Motor neuron (in vitro differentiated cells): ENCODE results near the gene KBTBD8. TPM values are rescaled to one million over a fixed set of nuclear protein-coding genes. Genes with fewer than 3 reads are reported as not detected.

Experiments
- ATAC-seq, 8 experiments: fragments of 200-7000 bp; cut with Tn5 transposase; replicated peaks in 6 of 8; 2 replicates each; pipeline ENCODE4 v1.8.0; 2021; ENCODE audit warnings: mild to moderate bottlenecking in 8 of 8, moderate library complexity in 8 of 8
- H3K27ac ChIP-seq, 2 donors: fragments of 250-450 bp; sonication (Bioruptor Pico); 2 replicates each; pipeline ENCODE4 v1.9.0; 2021; ENCODE audit warnings: antibody characterized with exemption in 2 of 2, mild to moderate bottlenecking in 2 of 2, moderate library complexity in 1 of 2
- H3K4me1 ChIP-seq, 2 donors: fragments of 250-450 bp; sonication (Bioruptor Pico); replicated peaks in 1 of 2; 2 replicates each; pipeline ENCODE4 v1.6.1; 2021; ENCODE audit warnings: antibody characterized with exemption in 2 of 2, mild to moderate bottlenecking in 2 of 2, moderate library complexity in 1 of 2
- H3K4me3 ChIP-seq, 5 donors: fragments of 250-450 bp; sonication (Bioruptor Pico); 2 replicates each; pipeline ENCODE4 v1.9.0; 2021; ENCODE audit warnings: antibody characterized with exemption in 5 of 5, mild to moderate bottlenecking in 5 of 5, moderate library complexity in 4 of 5
- WGBS, 10 experiments: fragments of 450-650 bp; shearing (Covaris generic); methylation state at CpG; one replicate each; pipeline ENCODE4 v1.0.0; 2022; 5-methylcytosine and 5-hydroxymethylcytosine counted together
- in situ Hi-C, 9 experiments: fragments of 400-800 bp; cut with MboI; loops; one replicate each; pipeline ENCODE4 v1.15.0; 2021; ENCODE audit warnings: low sequenced_read_pairs in 9 of 9, low pct_unique_long_range_greater_than_20kb in 2 of 9; ENCODE audit not compliant: unreplicated experiment in 9 of 9
- total RNA-seq, 8 experiments: library from RNA; unstranded; fragments of 300-600 nt; gene quantifications; 2 replicates each; pipeline versions ENCODE4 v1.2.3 to v1.2.4, GENCODE V29; 2022

The KBTBD8 gene
- total RNA-seq, 8 experiments from 2014 or later: 5.0 to 32.8 (median 8.2) TPM

- Histone ChIP-seq H3K4me1 (peaks cover 9 to 10% of the 10 kb centered on the region in 2 donors), H3K4me3 (no peak overlapping the region), H3K27ac (no peak overlapping the region)
- ATAC-seq: no peak
- in situ Hi-C loops: no loop called here
- WGBS, 10 experiments: 24 to 99% (median 85%) methylated on average over 2 to 5 of the region's 5 CpGs; no CpG with 5 or more reads in 1 of the 10 experiments
Observed at GRCh38 chr3:67028001-67028784, 30.1 kb downstream of the KBTBD8 start.

- in situ Hi-C loops: no loop called here
- peaks cover 9 to 10% of the 10 kb centered on the region in 2 donors for H3K4me1 ChIP-seq
- 16 to 100% (median 57%) methylated on average over 1 to 3 of the region's 3 CpGs; no CpG with 5 or more reads in 1 of the 10 experiments for WGBS, 10 experiments
- H3K27ac ChIP-seq: no peak overlapping the region
- ATAC-seq: no peak
- no peak overlapping the region for H3K4me3 ChIP-seq
Observed at GRCh38 chr3:67030785-67031740, 33.0 kb downstream of the KBTBD8 start.

GRCh38 chr3:67031986-67032385 lies 33.9 kb downstream of the KBTBD8 start:
- ATAC-seq: peak in 1 of 8 experiments; percentile 20
- in situ Hi-C loops: no loop called here
- H3K4me1 ChIP-seq: peaks cover 9 to 10% of the 10 kb centered on the region in 2 donors
- 0 to 29% (median 17%) methylated on average over 1 of the region's 1 CpG; no CpG with 5 or more reads in 5 of the 10 experiments for WGBS, 10 experiments
- H3K27ac ChIP-seq: no peak overlapping the region
- no peak overlapping the region for H3K4me3 ChIP-seq

- WGBS, 10 experiments: 80 to 100% (median 91%) methylated on average over 1 to 2 of the region's 2 CpGs; no CpG with 5 or more reads in 4 of the 10 experiments
- no peak overlapping the region for H3K4me3 ChIP-seq
Observed at GRCh38 chr3:67033079-67033478, 35.0 kb downstream of the KBTBD8 start.

GRCh38 chr3:67034371-67034770 lies 36.3 kb downstream of the KBTBD8 start:
- WGBS, 10 experiments: 26 to 100% (median 76%) methylated on average over 1 to 3 of the region's 3 CpGs
- no peak overlapping the region for H3K4me3 ChIP-seq
- H3K4me1 ChIP-seq: peaks cover 9 to 10% of the 10 kb centered on the region in 2 donors
- peak in 1 of 8 experiments; percentile 45 for ATAC-seq
- in situ Hi-C loops: no loop called here
- H3K27ac ChIP-seq: no peak overlapping the region

More at GRCh38 chr3:67033079-67033478, 35.0 kb downstream of the KBTBD8 start:
- H3K4me1 ChIP-seq: peaks cover 9 to 10% of the 10 kb centered on the region in 2 donors
- in situ Hi-C loops: no loop called here
- ATAC-seq: no peak
- no peak overlapping the region for H3K27ac ChIP-seq

GRCh38 chr3:67037615-67038014 lies 39.5 kb downstream of the KBTBD8 start:
- no peak for ATAC-seq
- H3K27ac ChIP-seq: no peak overlapping the region
- in situ Hi-C loops: no loop called here

GRCh38 chr3:67044295-67044694 lies 46.2 kb downstream of the KBTBD8 start:
- Histone ChIP-seq H3K4me3 (no peak overlapping the region), H3K27ac (no peak overlapping the region), H3K4me1 (no peaks in the 10 kb centered on the region)
- 0 to 80% (median 57%) methylated on average over 1 of the region's 1 CpG; no CpG with 5 or more reads in 5 of the 10 experiments for WGBS, 10 experiments
- in situ Hi-C loops: no loop called here
- no peak for ATAC-seq

More at GRCh38 chr3:67037615-67038014, 39.5 kb downstream of the KBTBD8 start:
- H3K4me3 ChIP-seq: no peak overlapping the region
- no peaks in the 10 kb centered on the region for H3K4me1 ChIP-seq
- WGBS, 10 experiments: 40 to 100% (median 82%) methylated on average over 1 to 4 of the region's 4 CpGs

GRCh38 chr3:67044955-67045354 lies 46.8 kb downstream of the KBTBD8 start:
- H3K27ac ChIP-seq: no peak overlapping the region
- no peak for ATAC-seq
- in situ Hi-C loops: no loop called here
- 33 to 100% (median 62%) methylated on average over 1 to 2 of the region's 2 CpGs for WGBS, 10 experiments
- H3K4me3 ChIP-seq: no peak overlapping the region
- no peaks in the 10 kb centered on the region for H3K4me1 ChIP-seq

- H3K27ac ChIP-seq: no peak overlapping the region
- H3K4me3 ChIP-seq: no peak overlapping the region
- H3K4me1 ChIP-seq: no peaks in the 10 kb centered on the region
- no peak for ATAC-seq
- 15 to 100% (median 78%) methylated on average over 1 to 5 of the region's 5 CpGs for WGBS, 10 experiments
- in situ Hi-C loops: no loop called here
Observed at GRCh38 chr3:67045711-67046465, 47.8 kb downstream of the KBTBD8 start.

GRCh38 chr3:67047051-67047450 lies 48.9 kb downstream of the KBTBD8 start:
- no peak overlapping the region for H3K4me3 ChIP-seq
- no peak overlapping the region for H3K27ac ChIP-seq
- ATAC-seq: no peak
- no peaks in the 10 kb centered on the region for H3K4me1 ChIP-seq
- 42 to 90% (median 77%) methylated on average over 2 of the region's 2 CpGs; no CpG with 5 or more reads in 1 of the 10 experiments for WGBS, 10 experiments
- in situ Hi-C loops: no loop called here

GRCh38 chr3:67048067-67048714 lies 50.1 kb downstream of the KBTBD8 start:
- in situ Hi-C loops: no loop called here
- Histone ChIP-seq H3K4me1 (no peaks in the 10 kb centered on the region), H3K4me3 (no peak overlapping the region), H3K27ac (no peak overlapping the region)
- peak in 2 of 8 experiments; percentile 56 to 84 for ATAC-seq
- WGBS, 10 experiments: 46 to 100% (median 93%) methylated on average over 1 to 2 of the region's 2 CpGs

- Histone ChIP-seq H3K27ac (no peak overlapping the region), H3K4me1 (no peaks in the 10 kb centered on the region), H3K4me3 (no peak overlapping the region)
- peak in 2 of 8 experiments; percentile 14 to 72 for ATAC-seq
- WGBS, 10 experiments: 80 to 100% (median 88%) methylated on average over 1 to 3 of the region's 3 CpGs
- in situ Hi-C loops: no loop called here
Observed at GRCh38 chr3:67048715-67049074, 50.6 kb downstream of the KBTBD8 start.
